Loucy (cell line): ENCODE measurements around the gene POU2F1.
"Not testable (repeated sequence)": the region's sequence is repeated elsewhere in the genome, so short reads cannot be mapped to it uniquely, and the experiment has no call there.

Experiments used
- H2AFZ ChIP-seq: fragments of 200-600 bp; sonication (generic); 2 replicates; pipeline ENCODE4 v1.6.0; 2016; ENCODE audit warnings: antibody characterized with exemption, mild to moderate bottlenecking, low read length, moderate library complexity
- H3F3A ChIP-seq: fragments of 200-600 bp; 2 replicates; pipeline ENCODE4 v1.6.0; 2016; ENCODE audit warnings: antibody characterized with exemption, low read depth, mild to moderate bottlenecking
- H3K27me3 ChIP-seq: fragments of 200-600 bp; sonication (generic); 2 replicates; pipeline ENCODE4 v1.6.1; 2014; ENCODE audit warnings: low read length, mild to moderate bottlenecking; ENCODE audit not compliant: insufficient read depth, poor library complexity, severe bottlenecking
- H3K36me3 ChIP-seq: fragments of 200-600 bp; sonication (generic); 2 replicates; pipeline ENCODE4 v1.6.1; 2016; ENCODE audit warnings: low read length; ENCODE audit not compliant: insufficient read depth
- H3K4me1 ChIP-seq: fragments of 200-600 bp; sonication (generic); 2 replicates; pipeline ENCODE4 v1.5.1; 2014; ENCODE audit warnings: low read length, mild to moderate bottlenecking; ENCODE audit not compliant: insufficient read depth, poor library complexity, severe bottlenecking
- H3K4me2 ChIP-seq: fragments of 200-600 bp; sonication (generic); 2 replicates; pipeline ENCODE4 v1.6.0; 2014; ENCODE audit warnings: antibody characterized with exemption, low read length, low read depth, mild to moderate bottlenecking; ENCODE audit not compliant: poor library complexity, severe bottlenecking
- H3K4me3 ChIP-seq: fragments of 200-600 bp; sonication (generic); 2 replicates; pipeline ENCODE4 v1.5.1; 2014; ENCODE audit warnings: low read length, mild to moderate bottlenecking, mixed read lengths; ENCODE audit not compliant: poor library complexity, severe bottlenecking
- H3K79me2 ChIP-seq: fragments of 200-600 bp; sonication (generic); 2 replicates; pipeline ENCODE4 v1.6.1; 2014; ENCODE audit warnings: low read length; ENCODE audit not compliant: insufficient read depth
- H3K9ac ChIP-seq: fragments of 200-600 bp; sonication (generic); 2 replicates; pipeline ENCODE4 v1.6.0; 2014; ENCODE audit warnings: mild to moderate bottlenecking, low read depth, low read length, moderate library complexity; ENCODE audit not compliant: poor library complexity, severe bottlenecking
- H3K9me2 ChIP-seq: fragments of 200-600 bp; sonication (generic); replicated peaks from 2 replicates; pipeline ENCODE4 v1.6.1; 2016; ENCODE audit warnings: low read depth, low read length, mixed read lengths
- H3K9me3 ChIP-seq: fragments of 200-600 bp; sonication (generic); 2 replicates; pipeline ENCODE4 v1.6.1; 2014; ENCODE audit warnings: mild to moderate bottlenecking, antibody characterized with exemption, low read length, low read depth; ENCODE audit not compliant: insufficient read depth
- H4K20me1 ChIP-seq: fragments of 200-600 bp; sonication (generic); 2 replicates; pipeline ENCODE4 v1.6.0; 2014; ENCODE audit warnings: antibody characterized with exemption, low read length, mild to moderate bottlenecking; ENCODE audit not compliant: insufficient read depth, poor library complexity, severe bottlenecking
- EZH2phosphoT487 ChIP-seq: fragments of 200-600 bp; IDR thresholded peaks from 2 replicates; pipeline ENCODE4 v1.6.1; 2018; ENCODE audit warnings: antibody characterized with exemption, mild to moderate bottlenecking, moderate library complexity, borderline replicate concordance
- TF ChIP-seq, protein P1 (sequence below): fragments of 200-600 bp; sonication (generic); conservative IDR thresholded peaks from 2 replicates; pipeline ENCODE4 v1.5.1; 2014; ENCODE audit warnings: mild to moderate bottlenecking, antibody characterized with exemption, low read length

POU2F1 gene

DNA sequence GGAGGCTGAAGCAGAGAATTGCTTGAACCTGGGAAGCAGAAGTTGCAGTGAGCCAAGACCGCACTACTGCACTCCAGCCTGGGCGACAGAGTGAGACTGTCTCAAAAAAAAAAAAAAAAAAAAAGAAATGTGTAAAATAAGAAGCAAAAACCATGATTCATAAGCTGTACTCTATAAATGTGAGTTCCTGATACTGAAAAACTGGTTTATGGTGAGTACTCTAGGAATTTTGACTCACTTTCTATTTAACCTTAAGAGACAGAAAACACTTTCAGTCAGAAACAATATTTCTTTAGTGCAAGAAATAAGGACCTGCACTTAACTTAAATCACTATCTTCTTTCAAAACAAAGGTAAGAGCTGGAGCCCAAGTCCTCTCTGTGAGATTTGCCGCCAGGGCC is 19.9 kb upstream of the POU2F1 start:
- Histone ChIP-seq H3K9ac (no peak overlapping the region), H3K27me3 (no peaks in the 10 kb centered on the region), H3K36me3 (no peaks in the 10 kb centered on the region), H2AFZ (no peak overlapping the region), H3F3A (no peaks in the 10 kb centered on the region), H3K4me1 (peaks cover 16% of the 10 kb centered on the region), H4K20me1 (no peaks in the 10 kb centered on the region), H3K4me3 (no peak overlapping the region), H3K9me3 (no peaks in the 10 kb centered on the region), H3K79me2 (no peaks in the 10 kb centered on the region), H3K9me2 (no peaks in the 10 kb centered on the region), H3K4me2 (no peak overlapping the region)
- TF ChIP-seq EZH2phosphoT487 = no peak
- TF ChIP-seq, protein P1, sequence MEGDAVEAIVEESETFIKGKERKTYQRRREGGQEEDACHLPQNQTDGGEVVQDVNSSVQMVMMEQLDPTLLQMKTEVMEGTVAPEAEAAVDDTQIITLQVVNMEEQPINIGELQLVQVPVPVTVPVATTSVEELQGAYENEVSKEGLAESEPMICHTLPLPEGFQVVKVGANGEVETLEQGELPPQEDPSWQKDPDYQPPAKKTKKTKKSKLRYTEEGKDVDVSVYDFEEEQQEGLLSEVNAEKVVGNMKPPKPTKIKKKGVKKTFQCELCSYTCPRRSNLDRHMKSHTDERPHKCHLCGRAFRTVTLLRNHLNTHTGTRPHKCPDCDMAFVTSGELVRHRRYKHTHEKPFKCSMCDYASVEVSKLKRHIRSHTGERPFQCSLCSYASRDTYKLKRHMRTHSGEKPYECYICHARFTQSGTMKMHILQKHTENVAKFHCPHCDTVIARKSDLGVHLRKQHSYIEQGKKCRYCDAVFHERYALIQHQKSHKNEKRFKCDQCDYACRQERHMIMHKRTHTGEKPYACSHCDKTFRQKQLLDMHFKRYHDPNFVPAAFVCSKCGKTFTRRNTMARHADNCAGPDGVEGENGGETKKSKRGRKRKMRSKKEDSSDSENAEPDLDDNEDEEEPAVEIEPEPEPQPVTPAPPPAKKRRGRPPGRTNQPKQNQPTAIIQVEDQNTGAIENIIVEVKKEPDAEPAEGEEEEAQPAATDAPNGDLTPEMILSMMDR = no peak

DNA sequence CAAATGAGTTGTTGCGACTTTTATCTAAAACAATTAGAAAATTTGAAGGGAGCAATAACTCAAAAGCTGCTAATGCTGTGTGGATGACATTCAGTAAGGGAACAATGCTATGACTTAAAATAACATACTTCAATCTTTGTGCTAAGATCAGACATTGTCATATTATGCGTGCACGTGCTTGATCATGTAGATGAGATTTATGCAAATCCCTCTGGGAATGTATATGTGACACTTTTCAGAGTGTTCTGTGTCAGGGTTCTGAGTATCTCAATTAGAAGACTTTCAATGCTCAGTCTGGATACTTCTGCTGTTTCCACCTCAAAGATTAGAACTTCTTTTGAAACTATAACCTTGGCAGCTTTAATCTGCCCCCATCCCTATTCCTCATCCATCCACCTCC is 18.6 kb upstream of the POU2F1 start:
- no peaks in the 10 kb centered on the region for H3F3A ChIP-seq
- no peaks in the 10 kb centered on the region for H4K20me1 ChIP-seq
- TF ChIP-seq, protein P1 = no peak
- TF ChIP-seq EZH2phosphoT487 = no peak
- peaks cover 20% of the 10 kb centered on the region for H3K4me1 ChIP-seq
- H3K9me3 ChIP-seq = no peaks in the 10 kb centered on the region
- H2AFZ ChIP-seq = peak overlapping the region; percentile 34; the same call in 1 of the 2 replicates
- H3K27me3 ChIP-seq = no peaks in the 10 kb centered on the region
- no peaks in the 10 kb centered on the region for H3K9me2 ChIP-seq
- no peak overlapping the region for H3K4me3 ChIP-seq
- peak overlapping the region; percentile 8 for H3K9ac ChIP-seq
- H3K36me3 ChIP-seq = no peaks in the 10 kb centered on the region
- no peak overlapping the region for H3K4me2 ChIP-seq
- H3K79me2 ChIP-seq = no peaks in the 10 kb centered on the region

DNA sequence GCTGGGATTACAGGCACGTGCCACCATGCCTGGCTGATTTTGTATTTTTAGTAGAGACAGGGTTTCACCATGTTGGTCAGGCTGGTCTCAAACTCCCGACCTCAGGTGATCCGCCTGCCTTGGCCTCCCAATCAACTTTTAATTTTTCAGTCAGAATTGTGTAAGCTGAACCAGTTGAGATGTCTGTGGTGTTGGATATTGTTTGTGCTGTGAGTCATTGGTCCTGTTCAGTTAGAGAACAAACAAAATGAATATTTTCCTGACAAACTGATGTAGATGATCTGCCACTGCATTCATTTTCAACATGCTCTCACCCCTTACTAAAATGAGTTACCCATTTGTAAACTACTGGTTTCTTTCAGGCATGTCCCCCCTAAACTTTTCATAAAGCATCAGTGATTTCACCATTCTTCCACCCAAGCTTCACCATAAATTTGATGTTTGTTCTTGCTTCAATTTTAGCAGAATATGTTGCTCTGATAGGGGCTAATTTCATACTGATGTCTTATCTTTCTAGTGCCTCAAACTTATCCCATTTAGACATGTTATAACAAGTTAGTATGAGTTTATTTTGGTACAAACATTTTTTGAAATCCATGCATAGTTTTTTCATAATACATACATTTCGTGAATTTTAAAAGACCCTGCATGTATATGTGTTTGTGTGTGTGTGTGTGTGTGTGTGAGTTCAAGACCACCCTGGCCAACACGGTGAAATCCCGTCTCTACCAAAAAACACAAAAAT is 15.2 kb upstream of the POU2F1 start:
- not testable (repeated sequence) for H3K27me3 ChIP-seq, H3K4me2 ChIP-seq, H3K9me2 ChIP-seq, H4K20me1 ChIP-seq, H3K9ac ChIP-seq, H3F3A ChIP-seq, H2AFZ ChIP-seq, H3K4me3 ChIP-seq, H3K79me2 ChIP-seq, H3K36me3 ChIP-seq
- H3K9me3 ChIP-seq = peaks cover 18% of the 10 kb centered on the region; the same call in 1 of the 2 replicates
- H3K4me1 ChIP-seq = peaks cover 37% of the 10 kb centered on the region
